ENCODE measurements around the gene CPM.
A peak's percentile ranks its signal among the peaks of the same experiment; 100 is the strongest.
"Not testable (repeated sequence)": the region's sequence is repeated elsewhere in the genome, so short reads cannot be mapped to it uniquely, and the experiment has no call there.

The CPM gene

GRCh38 chr12:68825569-68826217 is 107.3 kb downstream of the CPM start:
- no peak for DNase-seq (ENCODE audit: low spot score)

GRCh38 chr12:68824597-68825250 is 108.2 kb downstream of the CPM start:
- no peak for DNase-seq (ENCODE audit: low spot score)

GRCh38 chr12:68824131-68824530 is 108.8 kb downstream of the CPM start:
- DNase-seq (ENCODE audit: low spot score), result no peak

GRCh38 chr12:68823696-68824095 is 109.3 kb downstream of the CPM start:
- DNase-seq (ENCODE audit: low spot score), result no peak

- DNase-seq (ENCODE audit: low spot score), result no peak
These were observed 111.4 kb downstream of the CPM start for GRCh38 chr12:68821357-68822188.

GRCh38 chr12:68819481-68819880 is 113.5 kb downstream of the CPM start:
- DNase-seq (ENCODE audit: low spot score), result not testable (repeated sequence)

- DNase-seq (ENCODE audit: low spot score), result no peak
These were observed 116.8 kb downstream of the CPM start for GRCh38 chr12:68815928-68816800.

GRCh38 chr12:68815232-68815927 is 117.6 kb downstream of the CPM start:
- DNase-seq (ENCODE audit: low spot score), result no peak

- no peak for DNase-seq (ENCODE audit: low spot score)
These were observed 118.3 kb downstream of the CPM start for GRCh38 chr12:68814490-68815231.

- DNase-seq (ENCODE audit: low spot score), result no peak
These were observed 119.8 kb downstream of the CPM start for GRCh38 chr12:68813242-68813593.

- no peak for DNase-seq (ENCODE audit: low spot score)
These were observed 120.3 kb downstream of the CPM start for GRCh38 chr12:68812553-68813241.

- DNase-seq (ENCODE audit: low spot score), result not testable (repeated sequence)
These were observed 121.4 kb downstream of the CPM start for GRCh38 chr12:68811573-68811972.

- not testable (repeated sequence) for DNase-seq (ENCODE audit: low spot score)
These were observed 123.0 kb downstream of the CPM start for GRCh38 chr12:68810027-68810389.

- DNase-seq (ENCODE audit: low spot score), result no peak
These were observed 123.6 kb downstream of the CPM start for GRCh38 chr12:68809190-68810026.

- peak; percentile 51 for DNase-seq (ENCODE audit: low spot score)
These were observed 124.4 kb downstream of the CPM start for GRCh38 chr12:68808388-68809189.

- peak; percentile 98 for DNase-seq (ENCODE audit: low spot score)
These were observed 125.2 kb downstream of the CPM start, which contains the start of gene MDM2 for GRCh38 chr12:68807576-68808387. TSS of gene MDM2 (plus strand) at chr12:68808177. CDS start at chr12:68808478, 301 bp downstream.

GRCh38 chr12:68807274-68807575 is 125.7 kb downstream of the CPM start:
- DNase-seq (ENCODE audit: low spot score), result not testable (repeated sequence)
